ENCODE data around the gene ZNF638.

DNA sequence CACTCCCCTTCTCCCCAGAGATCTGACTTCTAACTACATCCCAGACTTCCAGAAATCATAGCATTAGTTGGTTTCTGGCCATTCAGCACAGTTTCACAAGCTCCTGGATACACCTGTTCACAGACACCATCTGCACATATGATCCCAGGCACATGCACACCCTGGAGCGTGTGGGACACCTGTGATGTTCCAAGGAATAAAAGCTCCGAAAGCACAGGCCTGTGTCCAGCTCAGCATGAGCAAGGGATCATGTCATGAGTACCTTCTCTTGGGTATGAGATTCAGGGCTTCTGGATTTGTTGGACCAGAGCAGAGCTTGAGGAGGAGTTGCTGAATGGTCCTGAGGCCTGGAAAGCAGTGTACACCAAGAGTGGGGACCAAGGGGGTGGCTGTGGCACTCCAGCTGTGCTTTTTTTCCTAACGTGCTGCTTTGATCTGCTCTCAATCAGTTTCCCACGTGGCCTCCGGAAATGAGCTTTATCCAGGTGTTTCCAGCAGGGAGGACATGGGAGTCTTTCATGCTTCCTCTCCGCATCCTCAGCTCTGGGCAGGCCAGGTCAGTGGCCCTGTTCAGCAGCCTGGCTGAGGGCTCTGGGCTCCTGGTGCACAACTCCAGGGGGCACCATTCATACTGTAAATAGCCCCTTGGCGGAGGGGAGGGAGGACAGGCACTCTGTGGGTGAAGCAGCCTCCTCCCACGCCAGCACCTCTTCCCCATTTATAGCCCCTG, 123.6 kb downstream of the ZNF638 start:
- TF ChIP-seq, protein P1, sequence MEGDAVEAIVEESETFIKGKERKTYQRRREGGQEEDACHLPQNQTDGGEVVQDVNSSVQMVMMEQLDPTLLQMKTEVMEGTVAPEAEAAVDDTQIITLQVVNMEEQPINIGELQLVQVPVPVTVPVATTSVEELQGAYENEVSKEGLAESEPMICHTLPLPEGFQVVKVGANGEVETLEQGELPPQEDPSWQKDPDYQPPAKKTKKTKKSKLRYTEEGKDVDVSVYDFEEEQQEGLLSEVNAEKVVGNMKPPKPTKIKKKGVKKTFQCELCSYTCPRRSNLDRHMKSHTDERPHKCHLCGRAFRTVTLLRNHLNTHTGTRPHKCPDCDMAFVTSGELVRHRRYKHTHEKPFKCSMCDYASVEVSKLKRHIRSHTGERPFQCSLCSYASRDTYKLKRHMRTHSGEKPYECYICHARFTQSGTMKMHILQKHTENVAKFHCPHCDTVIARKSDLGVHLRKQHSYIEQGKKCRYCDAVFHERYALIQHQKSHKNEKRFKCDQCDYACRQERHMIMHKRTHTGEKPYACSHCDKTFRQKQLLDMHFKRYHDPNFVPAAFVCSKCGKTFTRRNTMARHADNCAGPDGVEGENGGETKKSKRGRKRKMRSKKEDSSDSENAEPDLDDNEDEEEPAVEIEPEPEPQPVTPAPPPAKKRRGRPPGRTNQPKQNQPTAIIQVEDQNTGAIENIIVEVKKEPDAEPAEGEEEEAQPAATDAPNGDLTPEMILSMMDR (IDR thresholded peaks at IDR 0.05; ENCODE audit: low read length) = no peak
- TF ChIP-seq EZH2 (IDR thresholded peaks at IDR 0.05; ENCODE audit: borderline replicate concordance, low read length) = no peak

Measured in OCI-LY1 (cell line).